SK-N-SH treated with all-trans-retinoic acid at 6 μM for 48 hours (cell line): ENCODE measurements around the gene CYP2R1.

Experiments used
- ARNTL ChIP-seq: fragments of 450-650 bp; formaldehyde crosslinking; IDR thresholded peaks from 2 replicates; pipeline ENCODE4 v1.5.0; 2020; ENCODE audit warnings: low read depth, mild to moderate bottlenecking, moderate library complexity, borderline replicate concordance
- PATZ1 ChIP-seq: fragments of 250-450 bp; sonication (Bioruptor Pico); IDR thresholded peaks from 2 replicates; pipeline ENCODE4 v1.8.0; 2020; ENCODE audit warnings: mild to moderate bottlenecking, moderate library complexity, borderline replicate concordance
- TOX ChIP-seq: fragments of 250-450 bp; sonication (Bioruptor Pico); IDR thresholded peaks from 2 replicates; pipeline ENCODE4 v1.8.0; 2021; ENCODE audit warnings: mild to moderate bottlenecking, moderate library complexity, borderline replicate concordance
- TF ChIP-seq, protein P1 (sequence below): fragments of 250-450 bp; sonication (Bioruptor Pico); IDR thresholded peaks from 2 replicates; pipeline ENCODE4 v1.5.1; 2020; ENCODE audit warnings: low read depth, mild to moderate bottlenecking, moderate library complexity

DNA sequence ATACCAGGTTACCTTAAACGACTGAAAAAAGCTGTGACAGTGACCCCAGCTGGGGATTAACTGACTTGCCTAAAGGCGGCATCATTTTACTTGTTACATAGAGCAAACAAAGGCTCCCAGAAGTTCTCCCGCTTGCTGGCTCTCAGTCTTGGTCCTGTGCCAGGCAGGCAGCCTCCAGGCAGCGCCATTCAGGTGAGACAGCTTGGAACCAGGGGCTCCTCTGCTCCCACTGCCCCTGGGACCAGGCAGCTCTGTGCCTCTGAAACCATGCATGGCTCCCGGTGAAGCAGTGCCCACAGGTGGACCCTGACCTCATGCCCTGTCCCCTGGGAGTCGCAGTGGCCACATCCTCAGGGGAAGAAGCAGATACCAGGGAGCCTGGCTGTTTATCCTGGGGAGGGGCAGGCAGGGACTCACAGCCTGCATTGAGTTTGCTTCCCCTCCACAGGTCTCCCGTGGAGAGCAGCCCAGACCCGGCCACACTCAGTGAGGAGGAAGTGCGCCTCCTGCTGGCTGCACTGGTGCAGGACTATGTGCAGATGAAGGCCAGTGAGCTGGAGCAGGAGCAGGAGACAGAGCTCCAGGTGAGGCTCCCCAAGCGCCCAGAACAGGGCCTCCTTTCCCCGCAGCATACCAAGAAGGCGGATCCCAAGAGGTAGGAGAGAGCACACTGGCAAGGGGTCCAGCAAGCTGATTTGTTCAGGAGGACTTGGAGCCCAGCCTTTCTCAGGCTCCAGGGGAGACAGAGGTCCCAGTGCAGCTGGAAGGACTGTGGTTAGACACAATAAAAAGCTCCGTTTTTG, 15.6 kb upstream of the CYP2R1 start:
- no peak for TF ChIP-seq ARNTL (CRISPR knock-in tag)
- TF ChIP-seq, protein P1, sequence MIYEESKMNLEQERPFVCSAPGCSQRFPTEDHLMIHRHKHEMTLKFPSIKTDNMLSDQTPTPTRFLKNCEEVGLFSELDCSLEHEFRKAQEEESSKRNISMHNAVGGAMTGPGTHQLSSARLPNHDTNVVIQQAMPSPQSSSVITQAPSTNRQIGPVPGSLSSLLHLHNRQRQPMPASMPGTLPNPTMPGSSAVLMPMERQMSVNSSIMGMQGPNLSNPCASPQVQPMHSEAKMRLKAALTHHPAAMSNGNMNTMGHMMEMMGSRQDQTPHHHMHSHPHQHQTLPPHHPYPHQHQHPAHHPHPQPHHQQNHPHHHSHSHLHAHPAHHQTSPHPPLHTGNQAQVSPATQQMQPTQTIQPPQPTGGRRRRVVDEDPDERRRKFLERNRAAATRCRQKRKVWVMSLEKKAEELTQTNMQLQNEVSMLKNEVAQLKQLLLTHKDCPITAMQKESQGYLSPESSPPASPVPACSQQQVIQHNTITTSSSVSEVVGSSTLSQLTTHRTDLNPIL: no peak
- no peak for TF ChIP-seq TOX
- TF ChIP-seq PATZ1 (CRISPR knock-in tag): no peak
